Measurements from ENCODE around the gene TMEM54. TPM values are rescaled to one million over a fixed set of nuclear protein-coding genes. Genes with fewer than 3 reads are reported as not detected.

Gene TMEM54
- total RNA-seq, 4 donors from 2014 or later, result 151 to 255 (median 178) TPM

- no peaks in the 10 kb centered on the region for H3K9me3 ChIP-seq
- H3K27ac ChIP-seq, result no peak overlapping the region
- DNase-seq, result no peak
- H3K27me3 ChIP-seq, result peaks cover 0 to 58% (median 4%) of the 10 kb centered on the region in 4 donors
- H3K4me1 ChIP-seq, result peaks cover 10 to 31% (median 13%) of the 10 kb centered on the region in 3 donors
- peaks cover 0 to 6% (median 0%) of the 10 kb centered on the region in 3 donors for H3K36me3 ChIP-seq
- no peak for TF ChIP-seq POLR2A (IDR thresholded peaks at IDR 0.05)
- TF ChIP-seq, protein P1, sequence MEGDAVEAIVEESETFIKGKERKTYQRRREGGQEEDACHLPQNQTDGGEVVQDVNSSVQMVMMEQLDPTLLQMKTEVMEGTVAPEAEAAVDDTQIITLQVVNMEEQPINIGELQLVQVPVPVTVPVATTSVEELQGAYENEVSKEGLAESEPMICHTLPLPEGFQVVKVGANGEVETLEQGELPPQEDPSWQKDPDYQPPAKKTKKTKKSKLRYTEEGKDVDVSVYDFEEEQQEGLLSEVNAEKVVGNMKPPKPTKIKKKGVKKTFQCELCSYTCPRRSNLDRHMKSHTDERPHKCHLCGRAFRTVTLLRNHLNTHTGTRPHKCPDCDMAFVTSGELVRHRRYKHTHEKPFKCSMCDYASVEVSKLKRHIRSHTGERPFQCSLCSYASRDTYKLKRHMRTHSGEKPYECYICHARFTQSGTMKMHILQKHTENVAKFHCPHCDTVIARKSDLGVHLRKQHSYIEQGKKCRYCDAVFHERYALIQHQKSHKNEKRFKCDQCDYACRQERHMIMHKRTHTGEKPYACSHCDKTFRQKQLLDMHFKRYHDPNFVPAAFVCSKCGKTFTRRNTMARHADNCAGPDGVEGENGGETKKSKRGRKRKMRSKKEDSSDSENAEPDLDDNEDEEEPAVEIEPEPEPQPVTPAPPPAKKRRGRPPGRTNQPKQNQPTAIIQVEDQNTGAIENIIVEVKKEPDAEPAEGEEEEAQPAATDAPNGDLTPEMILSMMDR (IDR thresholded peaks at IDR 0.05), result no peak
- 38 to 52% methylated on average over 5 to 6 of the region's 13 CpGs for WGBS, 2 donors
- peak overlapping the region in 3 of 4 donors; percentile 33 to 69 (median 47) for H3K4me3 ChIP-seq
- intact Hi-C loops (cut with DNase I), result loop anchor here (10.0 kb wide), 1 partner anchor 157 kb away; no protein-coding TSS in a partner anchor
Observed at GRCh38 chr1:32871364-32872191, 29.6 kb downstream of the TMEM54 start.

GRCh38 chr1:32870615-32871363 lies 30.4 kb downstream of the TMEM54 start, which contains the start of gene FNDC5:
FNDC5 (minus strand) TSS chr1:32870912.
- peaks cover 0 to 53% (median 4%) of the 10 kb centered on the region in 4 donors for H3K27me3 ChIP-seq
- H3K4me1 ChIP-seq, result peaks cover 10 to 28% (median 13%) of the 10 kb centered on the region in 3 donors
- no peaks in the 10 kb centered on the region for H3K9me3 ChIP-seq
- 10% methylated on average over 8 of the region's 99 CpGs; no CpG with 5 or more reads in 1 of the 2 donors for WGBS, 2 donors
- TF ChIP-seq, protein P1 (IDR thresholded peaks at IDR 0.05), result no peak
- peaks cover 0 to 6% (median 0%) of the 10 kb centered on the region in 3 donors for H3K36me3 ChIP-seq
- H3K4me3 ChIP-seq, result peak within 1 kb of the TSS; percentile 20 to 69 (median 40)
- DNase-seq, result no peak
- intact Hi-C loops (cut with DNase I), result loop anchor here (10.0 kb wide), 1 partner anchor 156 kb away; no protein-coding TSS in a partner anchor
- peak within 1 kb of the TSS in 1 of 4 donors; percentile 1 for H3K27ac ChIP-seq

GRCh38 chr1:32869923-32870614 lies 31.1 kb downstream of the TMEM54 start:
- Histone ChIP-seq H3K4me3 (peak overlapping the region in 2 of 4 donors; percentile 47 to 69), H3K27me3 (peaks cover 0 to 46% (median 4%) of the 10 kb centered on the region in 4 donors), H3K27ac (no peak overlapping the region), H3K36me3 (peaks cover 0 to 6% (median 0%) of the 10 kb centered on the region in 3 donors), H3K9me3 (no peaks in the 10 kb centered on the region), H3K4me1 (peaks cover 10 to 34% (median 16%) of the 10 kb centered on the region in 3 donors)
- no peak for TF ChIP-seq POLR2A (IDR thresholded peaks at IDR 0.05)
- TF ChIP-seq, protein P1 (IDR thresholded peaks at IDR 0.05), result no peak
- WGBS, 2 donors, result 65 to 68% methylated on average over 12 to 13 of the region's 16 CpGs
- DNase-seq, result no peak
- intact Hi-C loops (cut with DNase I), result loop anchor here (10.0 kb wide), 1 partner anchor 155 kb away; no protein-coding TSS in a partner anchor

- Histone ChIP-seq H3K27ac (no peak overlapping the region), H3K9me3 (no peaks in the 10 kb centered on the region), H3K36me3 (peaks cover 0 to 18% (median 0%) of the 10 kb centered on the region in 3 donors), H3K27me3 (peaks cover 0 to 42% (median 4%) of the 10 kb centered on the region in 4 donors), H3K4me3 (no peak overlapping the region), H3K4me1 (peaks cover 10 to 35% (median 16%) of the 10 kb centered on the region in 3 donors)
- intact Hi-C loops (cut with DNase I), result no loop called here
- TF ChIP-seq POLR2A (IDR thresholded peaks at IDR 0.05), result no peak
- WGBS, 2 donors, result 90 to 96% methylated on average over 8 to 9 of the region's 9 CpGs
- no peak for DNase-seq
Observed at GRCh38 chr1:32868806-32869455, 32.3 kb downstream of the TMEM54 start.

Data from esophagus squamous epithelium (tissue), 5 donors.